HUES6 (cell line): ENCODE results near the gene HOXB7.

Experiments
- H3K27ac ChIP-seq: 2 replicates; pipeline ENCODE4 v1.7.0; 2013; ENCODE audit warnings: low read depth, mild to moderate bottlenecking, low read length, inconsistent platforms
- H3K27me3 ChIP-seq: 2 replicates; pipeline ENCODE4 v1.6.1; 2013; ENCODE audit warnings: low read length; ENCODE audit not compliant: control insufficient read depth, insufficient read depth
- H3K36me3 ChIP-seq: 2 replicates; pipeline ENCODE4 v1.6.1; 2013; ENCODE audit warnings: low read length; ENCODE audit not compliant: control insufficient read depth, insufficient read depth
- H3K4me1 ChIP-seq: 2 replicates; pipeline ENCODE4 v1.6.1; 2013; ENCODE audit warnings: low read length; ENCODE audit not compliant: control insufficient read depth, insufficient read depth
- H3K4me3 ChIP-seq: 2 replicates; pipeline ENCODE4 v1.5.1; 2013; ENCODE audit warnings: low read depth, low read length
- H3K9ac ChIP-seq: one replicate; pipeline ENCODE4 v1.6.1; 2013; ENCODE audit warnings: mild to moderate bottlenecking, low read length
- H3K9me3 ChIP-seq: 2 replicates; pipeline ENCODE4 v1.6.1; 2013; ENCODE audit warnings: low read depth, low read length; ENCODE audit not compliant: control insufficient read depth, insufficient read depth

The HOXB7 gene

GRCh38 chr17:48633266-48633677, 22.5 kb upstream of the HOXB7 start:
- Histone ChIP-seq H3K4me1 (no peaks in the 10 kb centered on the region; the same call in 1 of the 2 replicates), H3K27ac (no peak overlapping the region), H3K9me3 (no peaks in the 10 kb centered on the region), H3K27me3 (peaks cover 100% of the 10 kb centered on the region), H3K9ac (peak overlapping the region; percentile 79), H3K36me3 (no peaks in the 10 kb centered on the region), H3K4me3 (peak overlapping the region; percentile 28)

DNA sequence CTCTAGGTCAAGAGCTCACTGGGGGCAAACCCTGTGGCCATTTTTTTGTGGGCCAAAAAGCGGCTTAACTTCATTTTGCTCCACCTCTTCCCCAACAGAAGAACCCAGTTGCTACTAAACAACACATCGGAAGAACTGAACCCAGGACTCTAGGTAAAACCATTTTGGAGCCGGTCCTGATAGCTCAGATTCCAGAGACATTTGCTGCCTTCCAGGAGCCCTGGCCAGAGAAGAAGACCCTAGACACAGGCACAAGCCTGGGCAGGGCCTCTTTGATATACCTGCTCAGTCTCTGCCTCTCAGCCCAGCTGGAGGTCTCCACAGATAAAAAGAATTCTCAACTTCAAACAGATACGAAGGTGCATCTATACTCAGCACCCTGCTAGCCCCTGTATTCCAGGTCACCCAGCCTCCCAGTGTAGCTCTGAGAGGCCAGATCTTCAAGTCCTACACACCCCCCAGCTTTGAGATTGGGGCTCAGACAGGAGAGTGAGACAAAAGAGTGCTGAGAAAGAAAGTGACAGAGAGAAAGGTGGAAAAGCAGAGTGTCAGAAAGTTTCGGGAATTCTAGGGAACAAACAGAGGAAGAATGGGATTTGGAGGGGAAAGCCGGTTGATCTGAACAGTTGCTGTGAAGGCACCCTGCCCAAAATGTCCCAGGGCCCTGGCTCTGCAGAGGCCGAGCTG, 21.9 kb upstream of the HOXB7 start:
- peak overlapping the region; percentile 28; the same call in 1 of the 2 replicates for H3K4me3 ChIP-seq
- H3K4me1 ChIP-seq, result no peaks in the 10 kb centered on the region; the same call in 1 of the 2 replicates
- peaks cover 100% of the 10 kb centered on the region for H3K27me3 ChIP-seq
- no peaks in the 10 kb centered on the region for H3K9me3 ChIP-seq
- no peaks in the 10 kb centered on the region for H3K36me3 ChIP-seq
- no peak overlapping the region for H3K27ac ChIP-seq
- H3K9ac ChIP-seq, result peak overlapping the region; percentile 79

DNA sequence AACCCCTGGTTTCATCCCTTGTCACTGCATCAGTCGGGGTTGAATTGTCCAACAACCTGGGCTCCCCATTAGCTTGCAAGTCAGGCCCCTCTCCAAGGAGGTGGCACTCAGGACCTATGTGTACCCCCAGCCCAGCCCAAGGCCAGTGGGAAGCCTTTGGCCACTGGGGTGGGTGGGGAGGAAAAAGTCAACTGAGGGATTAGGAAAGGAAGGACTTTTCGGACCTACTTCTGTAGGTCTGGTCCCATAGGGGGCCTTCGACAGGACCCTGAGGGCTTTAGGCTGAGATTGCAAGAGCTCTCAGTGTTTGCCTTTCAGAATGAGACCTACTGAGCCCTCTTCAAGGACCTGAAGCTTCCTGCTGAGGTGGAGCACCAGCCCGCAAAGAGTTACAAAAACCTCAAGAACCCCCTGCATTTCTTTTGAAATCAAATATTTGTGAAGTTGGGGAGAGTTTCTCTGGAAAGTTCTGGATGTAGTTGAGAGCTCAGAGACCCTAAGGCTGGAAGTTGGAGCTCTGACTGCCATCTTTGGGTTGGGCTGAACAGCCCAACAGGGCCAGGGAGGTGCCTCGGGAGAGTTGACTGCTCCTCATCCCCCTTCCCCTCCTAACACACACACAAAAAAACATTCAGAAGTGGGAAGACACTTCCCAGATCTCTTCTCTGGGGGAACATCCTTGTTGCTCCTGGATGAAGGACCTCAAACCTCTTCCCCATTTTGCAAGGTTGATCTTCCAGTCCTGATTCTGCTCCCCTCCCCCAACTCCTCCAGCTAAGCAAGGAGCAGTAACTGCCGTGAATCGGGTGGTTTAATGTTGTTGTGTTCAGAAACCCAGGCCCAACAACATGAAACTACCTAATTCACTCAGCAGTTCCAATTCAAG, 21.1 kb upstream of the HOXB7 start:
- H3K9ac ChIP-seq, result peak overlapping the region; percentile 79
- no peaks in the 10 kb centered on the region for H3K9me3 ChIP-seq
- peaks cover 3% of the 10 kb centered on the region; the same call in 1 of the 2 replicates for H3K4me1 ChIP-seq
- H3K4me3 ChIP-seq, result peak overlapping the region; percentile 27; the same call in 1 of the 2 replicates
- no peaks in the 10 kb centered on the region for H3K36me3 ChIP-seq
- no peak overlapping the region for H3K27ac ChIP-seq
- peaks cover 100% of the 10 kb centered on the region for H3K27me3 ChIP-seq

GRCh38 chr17:48630925-48631692, 20.3 kb upstream of the HOXB7 start:
- Histone ChIP-seq H3K4me1 (peaks cover 7% of the 10 kb centered on the region; the same call in 1 of the 2 replicates), H3K27me3 (peaks cover 100% of the 10 kb centered on the region), H3K27ac (no peak overlapping the region), H3K4me3 (no peak overlapping the region), H3K36me3 (no peaks in the 10 kb centered on the region), H3K9ac (peak overlapping the region; percentile 79), H3K9me3 (no peaks in the 10 kb centered on the region)

- H3K4me1 ChIP-seq, result peaks cover 7% of the 10 kb centered on the region; the same call in 1 of the 2 replicates
- no peaks in the 10 kb centered on the region for H3K36me3 ChIP-seq
- peaks cover 100% of the 10 kb centered on the region for H3K27me3 ChIP-seq
- H3K9me3 ChIP-seq, result no peaks in the 10 kb centered on the region
- peak overlapping the region; percentile 19; the same call in 1 of the 2 replicates for H3K4me3 ChIP-seq
- H3K9ac ChIP-seq, result peak overlapping the region; percentile 74
- no peak overlapping the region for H3K27ac ChIP-seq
Observed at GRCh38 chr17:48630009-48630924, 19.4 kb upstream of the HOXB7 start.

DNA sequence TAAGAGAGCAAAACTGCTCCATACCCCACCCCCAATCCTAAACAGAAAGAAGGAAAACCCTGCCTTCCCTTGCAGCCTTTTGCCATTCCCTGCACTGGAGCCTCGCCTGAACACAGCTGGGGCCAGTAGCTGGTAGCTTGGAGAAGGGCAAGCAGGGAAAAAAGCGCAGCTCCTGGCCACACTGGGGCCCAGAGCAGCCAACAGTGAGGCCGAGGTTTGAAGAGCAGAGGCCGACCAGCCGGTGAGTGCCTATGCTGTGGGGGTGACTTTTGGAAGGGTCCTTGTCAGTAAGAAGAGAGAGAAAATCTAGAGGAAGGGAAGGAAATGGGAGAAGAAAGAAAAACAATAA, 18.6 kb upstream of the HOXB7 start:
- Histone ChIP-seq H3K4me3 (peak overlapping the region; percentile 12; the same call in 1 of the 2 replicates), H3K36me3 (no peaks in the 10 kb centered on the region), H3K4me1 (peaks cover 7% of the 10 kb centered on the region; the same call in 1 of the 2 replicates), H3K27me3 (peaks cover 100% of the 10 kb centered on the region), H3K27ac (no peak overlapping the region), H3K9ac (peak overlapping the region; percentile 76), H3K9me3 (no peaks in the 10 kb centered on the region)

DNA sequence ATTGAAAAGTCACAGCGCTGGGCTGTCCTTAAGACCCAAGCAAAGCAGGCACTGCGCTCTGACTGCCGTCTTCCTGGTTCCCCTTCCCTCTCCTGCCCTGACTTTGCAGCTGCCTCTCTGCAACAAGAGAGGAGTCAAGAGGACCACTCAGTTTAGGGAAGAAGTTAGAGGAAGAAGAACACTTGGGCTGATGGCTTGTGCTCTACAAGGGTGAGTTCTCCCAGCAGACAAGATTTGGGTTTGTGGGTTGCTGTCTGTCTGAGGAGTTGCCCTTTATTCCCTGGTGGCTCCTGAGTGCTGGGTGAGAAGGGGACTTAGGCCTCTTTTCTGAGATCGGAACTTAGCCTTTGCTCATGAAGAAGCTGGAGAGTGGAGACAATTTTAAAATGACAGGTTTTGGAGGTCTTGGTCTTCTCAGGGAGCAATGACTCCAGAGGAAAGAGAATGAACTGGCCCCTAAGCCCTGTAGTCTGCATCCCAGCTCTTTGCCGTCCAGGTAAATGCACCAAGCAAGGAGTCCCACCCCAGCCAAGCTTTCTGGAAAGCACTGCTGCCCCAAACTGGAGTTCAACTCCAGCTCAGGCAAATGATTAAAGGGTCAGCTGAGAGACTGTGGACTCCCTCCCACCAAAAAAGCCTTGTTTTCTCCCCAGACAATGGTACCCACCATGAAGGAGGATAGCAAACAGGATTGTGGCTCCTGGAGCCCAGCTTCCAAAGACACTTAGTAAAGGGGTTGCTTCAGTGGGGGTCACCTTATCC, 18.0 kb upstream of the HOXB7 start:
- Histone ChIP-seq H3K4me1 (peaks cover 7% of the 10 kb centered on the region; the same call in 1 of the 2 replicates), H3K27me3 (peaks cover 100% of the 10 kb centered on the region), H3K9me3 (no peaks in the 10 kb centered on the region), H3K9ac (peak overlapping the region; percentile 76), H3K36me3 (no peaks in the 10 kb centered on the region), H3K27ac (no peak overlapping the region), H3K4me3 (peak overlapping the region; percentile 7; the same call in 1 of the 2 replicates)

GRCh38 chr17:48627623-48628521, 17.1 kb upstream of the HOXB7 start:
- Histone ChIP-seq H3K9ac (peak overlapping the region; percentile 76), H3K27me3 (peaks cover 100% of the 10 kb centered on the region), H3K4me3 (peak overlapping the region; percentile 9; the same call in 1 of the 2 replicates), H3K27ac (no peak overlapping the region), H3K4me1 (peaks cover 7% of the 10 kb centered on the region; the same call in 1 of the 2 replicates), H3K9me3 (no peaks in the 10 kb centered on the region), H3K36me3 (no peaks in the 10 kb centered on the region)

DNA sequence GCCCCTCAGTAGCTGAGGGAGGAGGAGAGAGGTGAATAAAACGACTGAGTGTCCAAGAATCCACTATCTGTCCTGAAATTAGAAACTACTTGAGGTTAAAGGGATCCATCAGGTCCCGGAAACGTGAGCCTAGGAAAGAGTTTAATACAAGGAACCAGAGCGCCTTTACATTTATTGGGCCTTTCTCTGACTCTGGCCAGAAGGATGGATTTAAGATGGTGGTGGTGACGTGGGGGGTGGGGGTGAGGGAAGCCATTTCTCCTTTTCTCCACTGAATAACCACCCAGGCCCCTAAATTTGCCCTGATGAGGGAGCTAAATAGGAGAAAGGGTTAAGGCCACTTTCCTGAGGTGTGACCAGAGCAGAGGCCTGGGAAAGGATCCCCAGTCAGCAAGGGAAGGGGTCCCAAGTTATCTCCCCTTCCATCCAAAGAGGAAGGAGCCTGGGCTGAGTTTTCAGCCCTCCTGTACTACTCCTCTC, 16.3 kb upstream of the HOXB7 start:
- H3K9ac ChIP-seq, result peak overlapping the region; percentile 76
- H3K9me3 ChIP-seq, result no peaks in the 10 kb centered on the region
- H3K27ac ChIP-seq, result no peak overlapping the region
- peaks cover 100% of the 10 kb centered on the region for H3K27me3 ChIP-seq
- no peaks in the 10 kb centered on the region for H3K36me3 ChIP-seq
- H3K4me3 ChIP-seq, result peak overlapping the region; percentile 58
- H3K4me1 ChIP-seq, result peaks cover 7% of the 10 kb centered on the region; the same call in 1 of the 2 replicates
